GM19467 (cell line): Measurements from ENCODE around the gene NFYB.
"Not testable (repeated sequence)": the region's sequence is repeated elsewhere in the genome, so short reads cannot be mapped to it uniquely, and the experiment has no call there.

Experiments
- ATAC-seq: cut with Tn5 transposase; IDR thresholded peaks from one replicate; pipeline ENCODE4 v1.9.1; 2021; ENCODE audit warnings: mild to moderate bottlenecking, moderate library complexity; ENCODE audit not compliant: unreplicated experiment

Gene NFYB

GRCh38 chr12:104163631-104164030 lies 25.6 kb upstream of the NFYB start:
- ATAC-seq, result no peak

GRCh38 chr12:104163028-104163427 lies 25.0 kb upstream of the NFYB start:
- not testable (repeated sequence) for ATAC-seq

GRCh38 chr12:104155711-104156555 lies 17.9 kb upstream of the NFYB start:
- ATAC-seq, result no peak

GRCh38 chr12:104154806-104155205 lies 16.8 kb upstream of the NFYB start:
- no peak for ATAC-seq

GRCh38 chr12:104154286-104154685 lies 16.3 kb upstream of the NFYB start:
- no peak for ATAC-seq

GRCh38 chr12:104152685-104153241 lies 14.8 kb upstream of the NFYB start:
- ATAC-seq, result no peak

- no peak for ATAC-seq
Measured at GRCh38 chr12:104150416-104150815, 12.4 kb upstream of the NFYB start.

GRCh38 chr12:104147346-104147745 lies 9.3 kb upstream of the NFYB start:
- no peak for ATAC-seq

GRCh38 chr12:104143918-104144317 lies 5.9 kb upstream of the NFYB start:
- no peak for ATAC-seq

GRCh38 chr12:104143002-104143401 lies 5.0 kb upstream of the NFYB start:
- no peak for ATAC-seq

- ATAC-seq, result no peak
Measured at GRCh38 chr12:104142543-104142942, 4.5 kb upstream of the NFYB start.

- ATAC-seq, result no peak
Measured at GRCh38 chr12:104138797-104139152, 765 bp upstream of the NFYB start.

- peak; percentile 30 for ATAC-seq
Measured at GRCh38 chr12:104137001-104137901, 759 bp downstream of the NFYB start.

- ATAC-seq, result no peak
Measured at GRCh38 chr12:104136577-104136976, 1.4 kb downstream of the NFYB start.

GRCh38 chr12:104134882-104135281 lies 3.1 kb downstream of the NFYB start:
- no peak for ATAC-seq

GRCh38 chr12:104133866-104134265 lies 4.1 kb downstream of the NFYB start:
- ATAC-seq, result no peak

GRCh38 chr12:104133321-104133720 lies 4.7 kb downstream of the NFYB start:
- no peak for ATAC-seq

- no peak for ATAC-seq
Measured at GRCh38 chr12:104132351-104132956, 5.6 kb downstream of the NFYB start.

GRCh38 chr12:104131609-104132008 lies 6.4 kb downstream of the NFYB start:
- no peak for ATAC-seq

- ATAC-seq, result no peak
Measured at GRCh38 chr12:104130760-104131159, 7.2 kb downstream of the NFYB start.

GRCh38 chr12:104126548-104126947 lies 11.5 kb downstream of the NFYB start:
- no peak for ATAC-seq
